ENCODE data around the gene IFT25. TPM values are rescaled to one million over a fixed set of nuclear protein-coding genes. Genes with fewer than 3 reads are reported as not detected.

The IFT25 gene
- total and polyA plus RNA-seq, 2 donors (not counting 3 experiments of a cell fraction or from before 2014, with no cell fraction given) = 13.0 to 34.0 TPM

DNA sequence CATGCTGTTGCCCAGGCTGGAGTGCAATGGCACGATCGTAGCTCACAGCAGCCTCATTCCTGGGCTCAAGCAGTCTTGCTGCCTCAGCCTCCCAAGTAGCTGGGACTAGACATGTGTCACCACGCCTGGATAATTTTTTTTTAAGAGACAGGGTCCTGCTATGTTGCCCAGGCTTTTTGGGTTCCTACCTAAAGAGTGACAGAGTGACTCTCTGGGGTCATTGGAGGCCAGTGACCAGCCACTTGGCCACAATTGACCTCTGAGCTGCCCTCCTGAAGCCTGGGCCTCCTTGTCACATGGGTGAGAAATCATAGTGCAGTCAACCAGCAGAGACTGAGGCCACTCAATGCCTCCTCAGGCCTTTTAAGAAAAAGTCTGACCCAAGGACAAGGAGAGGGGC lies 45.8 kb downstream of the IFT25 start:
- no peak for TF ChIP-seq POLR2AphosphoS5 (IDR thresholded peaks at IDR 0.05; ENCODE audit: insufficient read depth, low read depth, low read length)
- TF ChIP-seq FOS (IDR thresholded peaks at IDR 0.05; ENCODE audit: borderline replicate concordance, insufficient read depth, low read length) = no peak
- no peak for TF ChIP-seq JUN (IDR thresholded peaks at IDR 0.05; ENCODE audit: borderline replicate concordance, insufficient read depth, insufficient read length, low read depth)
- TF ChIP-seq POLR2A (IDR thresholded peaks at IDR 0.05; ENCODE audit: low read depth, low read length) = no peak
- TF ChIP-seq GATA2 (IDR thresholded peaks at IDR 0.05; ENCODE audit: insufficient read depth, insufficient read length, low read depth, low read length) = no peak
- no peak for TF ChIP-seq CTCF (IDR thresholded peaks at IDR 0.05; ENCODE audit: extremely low read depth in 1 of 2, insufficient read depth in 1 of 2, low read depth in 1 of 2, low read length in 2 of 2)
- TF ChIP-seq EZH2 (IDR thresholded peaks at IDR 0.05; ENCODE audit: borderline replicate concordance, low read depth, low read length, severe bottlenecking) = no peak
- TF ChIP-seq MAX (IDR thresholded peaks at IDR 0.05; ENCODE audit: insufficient read depth, insufficient read length) = no peak
- TF ChIP-seq MYC (IDR thresholded peaks at IDR 0.05; ENCODE audit: low read depth, low read length) = no peak

More for the DNA sequence above, 45.8 kb downstream of the IFT25 start:
- Histone ChIP-seq H3K9me1 (replicated peaks; ENCODE audit: control insufficient read depth, extremely low read depth, insufficient read depth, low read length) (no peaks in the 10 kb centered on the region), H3K9ac (replicated peaks; ENCODE audit: extremely low read depth, insufficient read depth, low read length) (no peak overlapping the region), H3K9me3 (replicated peaks; ENCODE audit: control insufficient read depth, insufficient read depth, low read length) (no peaks in the 10 kb centered on the region), H2AFZ (ENCODE audit: low read depth, low read length) (no peak overlapping the region), H3K27ac (ENCODE audit: insufficient read depth, low read depth, low read length) (no peak overlapping the region), H3K4me1 (ENCODE audit: control insufficient read depth, extremely low read depth, insufficient read depth, low read length) (no peaks in the 10 kb centered on the region), H3K4me3 (replicated peaks in 1 of 3; ENCODE audit: insufficient read depth in 1 of 3, low read depth in 1 of 3, low read length in 3 of 3) (no peak overlapping the region), H3K36me3 (ENCODE audit: control insufficient read depth in 2 of 2, extremely low read depth in 1 of 2, insufficient read depth in 2 of 2, low read length in 2 of 2) (no peaks in the 10 kb centered on the region), H4K20me1 (replicated peaks; ENCODE audit: control insufficient read depth, extremely low read depth, insufficient read depth, low read length) (no peaks in the 10 kb centered on the region), H3K79me2 (ENCODE audit: control insufficient read depth, insufficient read depth, low read length) (no peaks in the 10 kb centered on the region), H3K27me3 (ENCODE audit: control insufficient read depth in 2 of 2, insufficient read depth in 2 of 2, low read length in 2 of 2) (no peaks in the 10 kb centered on the region), H3K4me2 (ENCODE audit: insufficient read depth, low read length) (no peak overlapping the region)
- FAIRE-seq (no peak), DNase-seq (ENCODE audit: low read depth, low spot score) (no peak)
- POLR2A ChIA-PET = no interaction called here
- BruUV-seq (replicated peaks) = no TSS peak
- CTCF ChIA-PET = interaction anchor here (1.3 to 2.1 kb wide), 3 partner anchors 13 to 46 kb away, joined by 4 to 7 read pairs (median 6); partner anchors contain the start of genes IFT25 and LRRC42
- intact Hi-C loops (cut with micrococcal nuclease) (no loop called here), dilution Hi-C loops (cut with MboI; ENCODE audit: extremely low pct_ligation_motif_present, low sequenced_read_pairs) (no loop called here)

All from endothelial cell of umbilical vein (primary cell).